Measurements from ENCODE around the gene GRIN2A.

- TF ChIP-seq CTCF (conservative IDR thresholded peaks at IDR 0.05), result no peak
- no peak for TF ChIP-seq ZFX (IDR thresholded peaks at IDR 0.05)
Observed at GRCh38 chr16:10013774-10014173, 168.5 kb downstream of the GRIN2A start.

All from C4-2B (cell line).